H9 (cell line): Measurements from ENCODE around the gene HSH2D. TPM values are rescaled to one million over a fixed set of nuclear protein-coding genes. Genes with fewer than 3 reads are reported as not detected.

Experiments
- DNase-seq: peaks from one replicate; pipeline ENCODE4 v3.0.0-alpha.2; 2017
- H2AFZ ChIP-seq: one replicate; pipeline ENCODE4 v1.6.1; 2013; ENCODE audit warnings: mild to moderate bottlenecking, low read length, control low read depth, moderate library complexity
- H2AK5ac ChIP-seq: 2 replicates; pipeline ENCODE4 v1.6.1; 2013; ENCODE audit warnings: low read length, control low read depth, mixed read lengths; ENCODE audit not compliant: insufficient read length
- H2BK120ac ChIP-seq: one replicate; pipeline ENCODE4 v1.6.1; 2013; ENCODE audit warnings: low read depth, mild to moderate bottlenecking, low read length, control low read depth, inconsistent platforms; ENCODE audit not compliant: poor library complexity, severe bottlenecking
- H2BK12ac ChIP-seq: 2 replicates; pipeline ENCODE4 v1.6.1; 2013; ENCODE audit warnings: low read length, control low read depth, mixed read lengths, low read depth; ENCODE audit not compliant: insufficient read length
- H2BK15ac ChIP-seq: 2 replicates; pipeline ENCODE4 v1.6.1; 2013; ENCODE audit warnings: low read depth, low read length, control low read depth
- H2BK20ac ChIP-seq: one replicate; pipeline ENCODE4 v1.6.1; 2013; ENCODE audit warnings: low read depth, mild to moderate bottlenecking, low read length, control low read depth, inconsistent platforms; ENCODE audit not compliant: poor library complexity, severe bottlenecking
- H2BK5ac ChIP-seq: 2 replicates; pipeline ENCODE4 v1.6.1; 2013; ENCODE audit warnings: low read length, control low read depth, mixed read lengths; ENCODE audit not compliant: insufficient read length
- H3K14ac ChIP-seq: 2 replicates; pipeline ENCODE4 v1.6.1; 2013; ENCODE audit warnings: low read length, control low read depth; ENCODE audit not compliant: insufficient read depth
- H3K18ac ChIP-seq: 2 replicates; pipeline ENCODE4 v1.6.1; 2013; ENCODE audit warnings: low read depth, mild to moderate bottlenecking, mixed read lengths, low read length, control low read depth; ENCODE audit not compliant: insufficient read length
- H3K23ac ChIP-seq: 2 replicates; pipeline ENCODE4 v1.6.1; 2013; ENCODE audit warnings: low read length, control low read depth, mixed read lengths, low read depth; ENCODE audit not compliant: insufficient read length
- H3K23me2 ChIP-seq: 2 replicates; pipeline ENCODE4 v1.6.1; 2013; ENCODE audit warnings: low read depth, mild to moderate bottlenecking, mixed read lengths, low read length, control low read depth; ENCODE audit not compliant: insufficient read length, poor library complexity, severe bottlenecking
- H3K27ac ChIP-seq: 2 replicates; pipeline ENCODE4 v1.5.1; 2013; ENCODE audit warnings: low read length, control low read depth, mixed read lengths, low read depth; ENCODE audit not compliant: insufficient read length
- H3K27me3 ChIP-seq: 2 replicates; pipeline ENCODE4 v1.6.1; 2013; ENCODE audit warnings: low read length, control low read depth, inconsistent platforms; ENCODE audit not compliant: insufficient read depth
- H3K4ac ChIP-seq: 2 replicates; pipeline ENCODE4 v1.6.1; 2013; ENCODE audit warnings: low read depth, mild to moderate bottlenecking, control low read depth, inconsistent platforms, low read length, moderate library complexity
- H3K4me1 ChIP-seq: 2 replicates; pipeline ENCODE4 v1.6.1; 2013; ENCODE audit warnings: low read length, control low read depth, inconsistent platforms; ENCODE audit not compliant: insufficient read depth
- H3K4me2 ChIP-seq: 2 replicates; pipeline ENCODE4 v1.6.1; 2013; ENCODE audit warnings: low read length, control low read depth, mixed read lengths; ENCODE audit not compliant: insufficient read length, insufficient read depth
- H3K56ac ChIP-seq: 2 replicates; pipeline ENCODE4 v1.6.1; 2013; ENCODE audit warnings: low read depth, mild to moderate bottlenecking, mixed read lengths, low read length, control low read depth; ENCODE audit not compliant: insufficient read length
- H3K79me1 ChIP-seq: 2 replicates; pipeline ENCODE4 v1.6.1; 2013; ENCODE audit warnings: low read depth, mild to moderate bottlenecking, moderate library complexity, low read length, control low read depth, inconsistent platforms; ENCODE audit not compliant: insufficient read depth, poor library complexity, severe bottlenecking
- H3K79me2 ChIP-seq: 2 replicates; pipeline ENCODE4 v1.6.1; 2013; ENCODE audit warnings: low read length, control low read depth, inconsistent platforms; ENCODE audit not compliant: insufficient read depth
- H3K9ac ChIP-seq: 2 replicates; pipeline ENCODE4 v1.6.1; 2013; ENCODE audit warnings: low read length, control low read depth, mixed read lengths; ENCODE audit not compliant: insufficient read length; ENCODE audit errors: extremely low read depth
- H3K9me3 ChIP-seq: one replicate; pipeline ENCODE4 v1.6.1; 2013; ENCODE audit warnings: low read depth, low read length, inconsistent platforms; ENCODE audit not compliant: control insufficient read depth
- H3T11ph ChIP-seq: one replicate; pipeline ENCODE4 v1.6.1; 2013; ENCODE audit warnings: mild to moderate bottlenecking, low read length, control low read depth, inconsistent platforms
- H4K20me1 ChIP-seq: one replicate; pipeline ENCODE4 v1.6.1; 2013; ENCODE audit not compliant: control insufficient read depth, insufficient read length, insufficient read depth
- H4K5ac ChIP-seq: 2 replicates; pipeline ENCODE4 v1.6.1; 2013; ENCODE audit warnings: low read depth, mild to moderate bottlenecking, mixed read lengths, low read length, control low read depth; ENCODE audit not compliant: insufficient read length
- H4K8ac ChIP-seq: replicated peaks from 2 replicates; pipeline ENCODE4 v1.6.1; 2013; ENCODE audit warnings: low read length, control low read depth, mixed read lengths, low read depth; ENCODE audit not compliant: insufficient read length
- H4K91ac ChIP-seq: 2 replicates; pipeline ENCODE4 v1.6.1; 2013; ENCODE audit warnings: low read depth, mild to moderate bottlenecking, moderate library complexity, mixed read lengths, low read length, control low read depth; ENCODE audit not compliant: insufficient read length
- H3K27ac Mint-ChIP-seq, 3 experiments: 2 replicates in 2 of 3; 3 replicates in 1 of 3; pipeline ENCODE4 v1.8.0; 2020 to 2021; ENCODE audit warnings: mixed read lengths in 3 of 3, mild to moderate bottlenecking in 1 of 3, moderate library complexity in 1 of 3
- H3K27me3 Mint-ChIP-seq: 2 replicates; pipeline ENCODE4 v1.8.0; 2021; ENCODE audit warnings: low read depth, mild to moderate bottlenecking, moderate library complexity, mixed read lengths
- H3K36me3 Mint-ChIP-seq, 3 experiments: 2 replicates in 2 of 3; 3 replicates in 1 of 3; pipeline ENCODE4 v1.8.0; 2020 to 2021; ENCODE audit warnings: low read depth in 3 of 3, mixed read lengths in 3 of 3; ENCODE audit not compliant: insufficient read depth in 1 of 3
- H3K4me1 Mint-ChIP-seq, 2 experiments: 2 replicates each; pipeline ENCODE4 v1.8.0; 2020; ENCODE audit warnings: mixed read lengths in 2 of 2
- H3K4me3 Mint-ChIP-seq, 2 experiments: 2 replicates in 1 of 2; 3 replicates in 1 of 2; pipeline ENCODE4 v1.8.0; 2020 to 2021; ENCODE audit warnings: mild to moderate bottlenecking in 2 of 2, mixed read lengths in 2 of 2, moderate library complexity in 1 of 2
- H3K9me3 Mint-ChIP-seq, 2 experiments: 2 replicates in 1 of 2; 3 replicates in 1 of 2; pipeline ENCODE4 v1.8.0; 2020; ENCODE audit warnings: mild to moderate bottlenecking in 2 of 2, mixed read lengths in 2 of 2, moderate library complexity in 1 of 2
- CTCF ChIP-seq: fragments of 200-600 bp; sonication (generic); conservative IDR thresholded peaks from 3 replicates; pipeline ENCODE4 v1.8.0; 2021; ENCODE audit warnings: antibody characterized with exemption, mild to moderate bottlenecking
- WGBS: extraction: QIAGEN DNeasy Blood & Tissue Kit; methylation state at CpG from one replicate; pipeline ENCODE4 v1.1.7; 2013; ENCODE audit warnings: missing lambda C conversion rate, low lambda C conversion rate, mixed read lengths; ENCODE audit not compliant: insufficient read length; ENCODE audit errors: extremely low coverage; 5-methylcytosine and 5-hydroxymethylcytosine counted together
- total RNA-seq: library from RNA; stranded (reverse); gene quantifications from 2 replicates; pipeline ENCODE4 v1.2.1, GENCODE V29; 2021

The HSH2D gene
- total RNA-seq, 1 experiment from 2014 or later: 2.3 TPM

GRCh38 chr19:16204005-16204294, 60.5 kb downstream of the HSH2D start:
- TF ChIP-seq CTCF: no peak
- Histone ChIP-seq H3T11ph (no peak overlapping the region), H3K18ac (no peak overlapping the region), H2BK5ac (no peak overlapping the region), H2BK120ac (no peak overlapping the region), H2BK15ac (no peak overlapping the region), H3K27ac (no peak overlapping the region), H3K4me2 (no peak overlapping the region), H2BK20ac (no peak overlapping the region), H3K23ac (no peak overlapping the region), H2BK12ac (no peak overlapping the region), H3K79me2 (no peaks in the 10 kb centered on the region), H3K23me2 (no peaks in the 10 kb centered on the region), H4K5ac (no peak overlapping the region), H3K14ac (no peak overlapping the region), H3K4ac (no peak overlapping the region), H3K4me1 (no peaks in the 10 kb centered on the region), H4K8ac (no peak overlapping the region), H3K56ac (no peak overlapping the region), H3K9ac (no peak overlapping the region), H3K79me1 (no peaks in the 10 kb centered on the region), H3K9me3 (no peaks in the 10 kb centered on the region), H4K20me1 (no peaks in the 10 kb centered on the region), H4K91ac (no peak overlapping the region), H3K27me3 (no peaks in the 10 kb centered on the region), H2AFZ (no peak overlapping the region), H2AK5ac (no peak overlapping the region)
- Mint-ChIP-seq H3K27ac (no peak overlapping the region), H3K9me3 (no peaks in the 10 kb centered on the region), H3K4me1 (no peaks in the 10 kb centered on the region; a peak in 1 of 4 replicates), H3K27me3 (no peaks in the 10 kb centered on the region), H3K36me3 (peaks cover 4 to 15% (median 15%) of the 10 kb centered on the region in 3 experiments; a peak in 6 of 7 replicates), H3K4me3 (no peak overlapping the region)
- no CpG with 5 or more reads among the region's 5 CpGs for WGBS
- DNase-seq: no peak
